K562 (cell line): ENCODE measurements around the gene FGF11. TPM values are rescaled to one million over a fixed set of nuclear protein-coding genes. Genes with fewer than 3 reads are reported as not detected.

ENCODE experiments used
- AFF1 ChIP-seq, 2 experiments: fragments of 450-650 bp; IDR thresholded peaks; 2 replicates each; pipeline ENCODE4 v1.6.1; 2018; ENCODE audit warnings: mild to moderate bottlenecking in 2 of 2, low read depth in 1 of 2; ENCODE audit not compliant: partially characterized antibody in 2 of 2
- ATF1 ChIP-seq, 2 experiments: fragments of 450-650 bp in 1 of 2; IDR thresholded peaks; 2 replicates each; pipeline ENCODE4 v1.6.1; 2016; ENCODE audit warnings: missing compliant biosample characterization in 1 of 2, missing genetic modification characterization in 1 of 2
- BMI1 ChIP-seq: fragments of 150-350 bp; IDR thresholded peaks from 2 replicates; pipeline ENCODE4 v1.6.1; 2014; ENCODE audit warnings: low read length
- CBX3 ChIP-seq, 2 experiments: IDR thresholded peaks; 1 replicate in 1 of 2; 2 replicates in 1 of 2; pipeline ENCODE4 v1.6.1; 2012; ENCODE audit warnings: inconsistent platforms in 2 of 2, low read length in 2 of 2, borderline replicate concordance in 1 of 2, control low read depth in 1 of 2
- KLF16 ChIP-seq: IDR thresholded peaks from 2 replicates; pipeline ENCODE4 v1.6.1; 2016; ENCODE audit warnings: antibody characterized with exemption
- NFIC ChIP-seq: fragments of 450-650 bp; IDR thresholded peaks from 2 replicates; pipeline ENCODE4 v1.6.1; 2017; ENCODE audit warnings: mild to moderate bottlenecking, inconsistent platforms
- PHF20 ChIP-seq: fragments of 450-650 bp; IDR thresholded peaks from 2 replicates; pipeline ENCODE4 v1.6.1; 2018; ENCODE audit not compliant: partially characterized antibody
- PREB ChIP-seq: sonication (generic); formaldehyde crosslinking; IDR thresholded peaks from 2 replicates; pipeline ENCODE4 v1.8.1; 2023; ENCODE audit warnings: mild to moderate bottlenecking, missing genetic modification reagents
- PTBP1 ChIP-seq: fragments of 200-400 bp; formaldehyde crosslinking; IDR thresholded peaks from 2 replicates; pipeline ENCODE4 v1.6.1; 2017; ENCODE audit warnings: low read depth, low read length
- SIN3A ChIP-seq, 2 experiments: fragments of 150-350 bp in 1 of 2; IDR thresholded peaks; 2 replicates each; pipeline ENCODE4 v1.6.1; 2011 to 2016; ENCODE audit warnings: borderline replicate concordance in 2 of 2, low read depth in 2 of 2, low read length in 2 of 2, mild to moderate bottlenecking in 2 of 2, moderate library complexity in 2 of 2; ENCODE audit not compliant: control insufficient read depth in 1 of 2
- TEAD4 ChIP-seq, 2 experiments: sonication (generic) in 1 of 2; formaldehyde crosslinking in 1 of 2; IDR thresholded peaks; 2 replicates each; pipeline versions ENCODE4 v1.6.1 to v1.8.0; 2012 to 2022; ENCODE audit warnings: borderline replicate concordance in 1 of 2, inconsistent platforms in 1 of 2, low read length in 1 of 2, mild to moderate bottlenecking in 1 of 2, missing genetic modification reagents in 1 of 2
- ZC3H8 ChIP-seq: fragments of 450-650 bp; IDR thresholded peaks from 2 replicates; pipeline ENCODE4 v1.6.1; 2017
- ZNF316 ChIP-seq: fragments of 450-650 bp; IDR thresholded peaks from 2 replicates; pipeline ENCODE4 v1.6.1; 2016
- polyA plus RNA-seq, 8 experiments: library from polyadenylated mRNA; depleted of rRNA in 4 of 8; stranded (reverse) in 5 of 8; unstranded in 3 of 8; fragments of >200 nt; fragmentation: Nextera tagmentation in 2 of 8; fragmentation: Illumina TruSeq in 1 of 8; extraction: Ambion mirVana in 2 of 8; extraction: Trizol in 1 of 8; gene quantifications; 2 replicates each; pipeline versions ENCODE4 v1.2.1 to v1.2.3, GENCODE V29; 2011 to 2014; ENCODE audit warnings: inconsistent platforms in 1 of 8, missing spikeins in 1 of 8
- total RNA-seq, 7 experiments: library from RNA; depleted of rRNA in 6 of 7; stranded (reverse); fragments of >200 nt in 6 of 7; fragmentation: Illumina TruSeq in 2 of 7; extraction: Trizol in 2 of 7; gene quantifications; 2 replicates each; pipeline versions ENCODE4 v1.2.1 to v1.2.3, GENCODE V29; 2011 to 2021; ENCODE audit warnings: low replicate concordance in 1 of 7
- TF ChIP-seq, protein P1 (sequence below): fragments of 450-650 bp; formaldehyde crosslinking; IDR thresholded peaks from 2 replicates; pipeline ENCODE4 v1.4.0; 2020; ENCODE audit warnings: mild to moderate bottlenecking, moderate library complexity
- TF ChIP-seq, protein P2 (sequence below): fragments of 450-650 bp; IDR thresholded peaks from 2 replicates; pipeline ENCODE4 v1.6.1; 2016
- TF ChIP-seq, protein P3 (sequence below): fragments of 450-650 bp; IDR thresholded peaks from 2 replicates; pipeline ENCODE4 v1.7.1; 2018; ENCODE audit warnings: mild to moderate bottlenecking, low read depth; ENCODE audit not compliant: partially characterized antibody

The FGF11 gene
- total and polyA plus RNA-seq, 9 of the 15 experiments (the other 6 are each of a cell fraction or from before 2014, with no cell fraction given) = 1.2 to 7.5 (median 3.0) TPM

DNA sequence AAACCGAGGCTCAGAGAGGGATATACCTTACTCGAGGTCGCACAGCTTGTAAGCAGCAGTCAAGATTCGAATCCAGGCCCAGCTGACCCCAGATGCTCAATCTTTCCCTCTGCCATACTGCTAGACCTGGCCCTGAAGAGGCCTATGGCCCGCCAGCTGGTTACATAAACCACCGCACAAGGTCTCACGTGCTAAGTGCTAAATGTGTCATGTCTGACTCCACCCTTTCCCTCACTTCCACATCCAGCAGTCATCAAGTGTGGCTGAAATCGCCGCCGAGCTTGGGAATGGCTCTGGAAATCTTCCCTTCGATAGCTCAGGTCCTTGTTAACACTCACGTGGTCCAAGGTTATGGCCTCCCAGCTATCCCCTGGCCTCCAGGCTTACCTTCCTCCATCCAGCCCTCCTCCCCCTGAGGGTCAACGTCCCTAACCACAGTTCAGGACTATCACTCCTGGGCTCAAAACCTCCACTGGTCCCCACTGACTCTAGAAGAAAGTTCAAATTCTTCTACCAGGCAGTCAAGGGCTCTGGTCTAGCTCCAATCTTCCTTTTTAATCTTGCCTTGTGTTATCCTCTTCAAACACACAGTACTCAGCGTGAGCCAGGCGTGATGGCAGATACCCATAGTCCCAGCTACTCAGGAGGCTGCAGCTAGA, 36.6 kb downstream of the FGF11 start (continued):
- TF ChIP-seq, protein P1, sequence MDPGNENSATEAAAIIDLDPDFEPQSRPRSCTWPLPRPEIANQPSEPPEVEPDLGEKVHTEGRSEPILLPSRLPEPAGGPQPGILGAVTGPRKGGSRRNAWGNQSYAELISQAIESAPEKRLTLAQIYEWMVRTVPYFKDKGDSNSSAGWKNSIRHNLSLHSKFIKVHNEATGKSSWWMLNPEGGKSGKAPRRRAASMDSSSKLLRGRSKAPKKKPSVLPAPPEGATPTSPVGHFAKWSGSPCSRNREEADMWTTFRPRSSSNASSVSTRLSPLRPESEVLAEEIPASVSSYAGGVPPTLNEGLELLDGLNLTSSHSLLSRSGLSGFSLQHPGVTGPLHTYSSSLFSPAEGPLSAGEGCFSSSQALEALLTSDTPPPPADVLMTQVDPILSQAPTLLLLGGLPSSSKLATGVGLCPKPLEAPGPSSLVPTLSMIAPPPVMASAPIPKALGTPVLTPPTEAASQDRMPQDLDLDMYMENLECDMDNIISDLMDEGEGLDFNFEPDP (CRISPR knock-in tag) = no peak
- no peak for TF ChIP-seq PREB
- TF ChIP-seq PHF20 = no peak
- TF ChIP-seq, protein P2, sequence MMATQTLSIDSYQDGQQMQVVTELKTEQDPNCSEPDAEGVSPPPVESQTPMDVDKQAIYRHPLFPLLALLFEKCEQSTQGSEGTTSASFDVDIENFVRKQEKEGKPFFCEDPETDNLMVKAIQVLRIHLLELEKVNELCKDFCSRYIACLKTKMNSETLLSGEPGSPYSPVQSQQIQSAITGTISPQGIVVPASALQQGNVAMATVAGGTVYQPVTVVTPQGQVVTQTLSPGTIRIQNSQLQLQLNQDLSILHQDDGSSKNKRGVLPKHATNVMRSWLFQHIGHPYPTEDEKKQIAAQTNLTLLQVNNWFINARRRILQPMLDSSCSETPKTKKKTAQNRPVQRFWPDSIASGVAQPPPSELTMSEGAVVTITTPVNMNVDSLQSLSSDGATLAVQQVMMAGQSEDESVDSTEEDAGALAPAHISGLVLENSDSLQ = 0 out of 2 replicates have a peak, but pooled peaks have one; percentile 24
- TF ChIP-seq NFIC = 0 out of 2 replicates have a peak, but pooled peaks have one; percentile 27
- TF ChIP-seq PTBP1 = no peak
- TF ChIP-seq SIN3A (IDR thresholded peaks at IDR 0.05; ENCODE audit: borderline replicate concordance in 2 of 2, control insufficient read depth in 1 of 2, low read depth in 2 of 2, low read length in 2 of 2) = peak in 1 of 2 experiments; percentile 52; a peak in 1 of 4 replicates
- TF ChIP-seq ATF1 (CRISPR knock-in tag; IDR thresholded peaks at IDR 0.05) = no peak
- TF ChIP-seq ATF1 (tag; IDR thresholded peaks at IDR 0.05) = 0 out of 2 replicates have a peak, but pooled peaks have one; percentile 30
- TF ChIP-seq ZNF316 = no peak
- peak in 1 of 2 experiments; percentile 1; a peak in 1 of 3 replicates for TF ChIP-seq CBX3 (IDR thresholded peaks at IDR 0.05; ENCODE audit: borderline replicate concordance in 1 of 2, low read length in 2 of 2)
- TF ChIP-seq, protein P3, sequence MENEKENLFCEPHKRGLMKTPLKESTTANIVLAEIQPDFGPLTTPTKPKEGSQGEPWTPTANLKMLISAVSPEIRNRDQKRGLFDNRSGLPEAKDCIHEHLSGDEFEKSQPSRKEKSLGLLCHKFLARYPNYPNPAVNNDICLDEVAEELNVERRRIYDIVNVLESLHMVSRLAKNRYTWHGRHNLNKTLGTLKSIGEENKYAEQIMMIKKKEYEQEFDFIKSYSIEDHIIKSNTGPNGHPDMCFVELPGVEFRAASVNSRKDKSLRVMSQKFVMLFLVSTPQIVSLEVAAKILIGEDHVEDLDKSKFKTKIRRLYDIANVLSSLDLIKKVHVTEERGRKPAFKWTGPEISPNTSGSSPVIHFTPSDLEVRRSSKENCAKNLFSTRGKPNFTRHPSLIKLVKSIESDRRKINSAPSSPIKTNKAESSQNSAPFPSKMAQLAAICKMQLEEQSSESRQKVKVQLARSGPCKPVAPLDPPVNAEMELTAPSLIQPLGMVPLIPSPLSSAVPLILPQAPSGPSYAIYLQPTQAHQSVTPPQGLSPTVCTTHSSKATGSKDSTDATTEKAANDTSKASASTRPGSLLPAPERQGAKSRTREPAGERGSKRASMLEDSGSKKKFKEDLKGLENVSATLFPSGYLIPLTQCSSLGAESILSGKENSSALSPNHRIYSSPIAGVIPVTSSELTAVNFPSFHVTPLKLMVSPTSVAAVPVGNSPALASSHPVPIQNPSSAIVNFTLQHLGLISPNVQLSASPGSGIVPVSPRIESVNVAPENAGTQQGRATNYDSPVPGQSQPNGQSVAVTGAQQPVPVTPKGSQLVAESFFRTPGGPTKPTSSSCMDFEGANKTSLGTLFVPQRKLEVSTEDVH = no peak
- no peak for TF ChIP-seq ZC3H8
- TF ChIP-seq KLF16 = no peak
- TF ChIP-seq TEAD4 (IDR thresholded peaks at IDR 0.05; ENCODE audit: low read length) = peak; percentile 80
- TF ChIP-seq TEAD4 (CRISPR knock-in tag; IDR thresholded peaks at IDR 0.05; ENCODE audit: borderline replicate concordance) = no peak
- no peak for TF ChIP-seq AFF1 (IDR thresholded peaks at IDR 0.05; ENCODE audit: low read depth in 1 of 2, partially characterized antibody in 2 of 2)
- TF ChIP-seq BMI1 = no peak
